Measurements from ENCODE around the gene STX10.
A peak's percentile ranks its signal among the peaks of the same experiment; 100 is the strongest.
"Not testable (repeated sequence)": the region's sequence is repeated elsewhere in the genome, so short reads cannot be mapped to it uniquely, and the experiment has no call there.

STX10 gene, protein sequence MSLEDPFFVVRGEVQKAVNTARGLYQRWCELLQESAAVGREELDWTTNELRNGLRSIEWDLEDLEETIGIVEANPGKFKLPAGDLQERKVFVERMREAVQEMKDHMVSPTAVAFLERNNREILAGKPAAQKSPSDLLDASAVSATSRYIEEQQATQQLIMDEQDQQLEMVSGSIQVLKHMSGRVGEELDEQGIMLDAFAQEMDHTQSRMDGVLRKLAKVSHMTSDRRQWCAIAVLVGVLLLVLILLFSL

DNA sequence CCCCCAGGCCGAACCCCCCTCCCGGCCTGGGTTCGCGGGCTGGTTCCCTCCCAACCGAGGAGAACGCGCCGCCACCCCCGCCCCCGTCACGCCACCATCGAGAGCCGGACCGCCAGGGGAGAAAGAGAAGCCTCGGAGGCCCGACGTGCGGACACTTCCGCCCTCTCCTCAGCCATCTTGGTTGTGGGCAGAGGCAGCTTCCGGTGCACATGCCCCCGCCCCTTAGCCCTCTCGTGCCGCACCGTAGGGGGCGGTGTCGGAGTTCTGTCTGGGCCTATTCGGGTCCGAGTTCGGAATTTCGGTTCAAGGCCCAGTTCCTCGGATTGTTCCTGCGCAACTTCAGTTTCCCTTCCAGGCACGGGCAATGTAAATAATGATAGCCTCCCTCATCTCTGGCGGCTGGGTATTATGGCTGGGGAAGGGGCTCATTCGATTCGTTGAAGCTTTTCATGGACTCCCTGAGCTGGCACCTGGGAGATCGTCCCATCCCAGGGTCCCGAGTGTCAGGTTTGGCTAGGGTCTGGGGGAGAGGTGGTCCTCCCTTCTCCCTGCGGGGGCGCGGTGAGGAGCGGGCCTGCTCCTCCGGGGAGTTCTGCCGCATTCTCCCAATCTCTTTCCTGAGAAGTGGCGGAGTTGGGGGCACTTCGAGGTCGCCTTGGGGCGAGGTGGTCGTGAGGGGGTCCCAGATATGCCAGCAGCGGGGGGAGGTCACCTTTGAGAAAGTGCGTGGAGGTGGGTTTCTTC lies at the start of gene STX10, which contains the start of gene IER2:
STX10 (minus strand) TSS at position 189 of the 744 bp plus-strand sequence. CDS start 202 bp downstream, outside the sequence.
IER2 (plus strand) TSS at position 225 of the 744 bp plus-strand sequence. CDS start 2,776 bp downstream, outside the sequence.
- peak; percentile 72 to 98 (median 94) for DNase-seq

DNA sequence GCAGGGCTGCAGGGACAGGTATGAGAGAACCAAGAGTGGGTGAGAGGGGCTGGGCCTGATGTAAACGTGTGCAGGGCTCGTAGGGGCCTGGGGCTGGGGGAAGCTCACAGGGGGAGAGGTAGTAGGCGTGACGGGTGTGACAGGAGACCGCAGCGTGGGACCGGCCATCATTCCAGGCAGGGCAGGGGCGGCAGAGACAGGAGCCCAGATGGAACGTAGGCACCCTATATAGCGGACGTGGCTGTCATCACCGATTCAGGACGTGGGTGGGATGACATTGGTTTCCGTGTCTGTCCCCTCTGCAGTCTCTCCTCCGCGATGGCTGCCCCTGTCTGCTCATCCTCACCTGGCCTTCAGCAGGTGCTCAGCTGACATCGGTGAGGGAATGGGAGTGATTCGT lies 48.5 kb upstream of the STX10 start:
- DNase-seq = no peak

GRCh38 chr19:13195678-13196077 lies 45.5 kb upstream of the STX10 start:
- no peak for DNase-seq

GRCh38 chr19:13190781-13191540 lies 40.8 kb upstream of the STX10 start:
- DNase-seq = no peak

- no peak for DNase-seq
These were observed 39.4 kb upstream of the STX10 start for GRCh38 chr19:13189600-13189999.

- no peak for DNase-seq
These were observed 37.2 kb upstream of the STX10 start for GRCh38 chr19:13187419-13187818.

- DNase-seq = not testable (repeated sequence)
These were observed 36.5 kb upstream of the STX10 start for GRCh38 chr19:13186688-13187087.

DNA sequence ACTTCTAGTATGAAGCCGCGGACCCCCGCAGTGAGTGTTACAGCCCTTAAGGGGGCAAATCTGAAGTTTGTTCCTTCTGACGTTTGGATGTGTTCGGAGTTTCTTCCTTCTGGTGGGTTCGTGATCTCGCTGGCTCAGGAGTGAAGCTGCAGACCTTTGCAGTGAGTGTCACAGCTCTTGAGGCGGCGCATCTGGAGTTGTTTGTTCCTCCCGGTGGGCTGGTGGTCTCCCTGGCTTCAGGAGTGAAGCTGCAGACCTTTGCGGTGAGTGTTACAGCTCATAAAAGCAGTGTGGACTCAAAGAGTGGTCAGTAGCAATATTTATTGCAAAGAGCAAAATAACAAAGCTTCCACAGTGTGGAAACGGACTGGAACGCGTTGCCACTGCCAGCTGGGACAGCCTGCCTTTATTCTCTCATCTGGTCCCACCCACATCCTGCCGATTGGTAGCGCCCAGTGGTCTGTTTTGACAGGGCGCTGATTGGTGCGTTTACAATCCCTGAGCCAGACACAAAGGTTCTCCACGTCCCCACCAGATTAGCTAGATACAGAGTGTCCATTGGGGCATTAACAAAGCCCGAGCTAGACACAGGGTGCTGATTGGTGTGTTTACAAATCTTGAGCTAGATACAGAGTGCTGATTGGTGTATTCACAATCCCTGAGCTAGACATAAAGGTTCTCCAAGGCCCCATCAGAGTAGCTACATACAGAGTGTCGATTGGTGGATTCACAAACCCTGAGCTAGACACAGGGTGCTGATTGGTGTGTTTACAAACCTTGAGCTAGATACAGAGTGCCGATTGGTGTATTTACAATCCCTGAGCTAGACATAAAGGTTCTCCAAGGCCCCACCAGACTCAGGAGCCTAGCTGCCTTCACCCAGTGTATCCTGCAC lies 35.8 kb upstream of the STX10 start:
- DNase-seq = peak in 10 of 56 donors; percentile 1 to 26 (median 8)

- not testable (repeated sequence) for DNase-seq
These were observed 34.8 kb upstream of the STX10 start for GRCh38 chr19:13184926-13185325.

- DNase-seq = peak in 38 of 56 donors; percentile 2 to 71 (median 28)
These were observed 31.7 kb upstream of the STX10 start for GRCh38 chr19:13181747-13182388.

DNA sequence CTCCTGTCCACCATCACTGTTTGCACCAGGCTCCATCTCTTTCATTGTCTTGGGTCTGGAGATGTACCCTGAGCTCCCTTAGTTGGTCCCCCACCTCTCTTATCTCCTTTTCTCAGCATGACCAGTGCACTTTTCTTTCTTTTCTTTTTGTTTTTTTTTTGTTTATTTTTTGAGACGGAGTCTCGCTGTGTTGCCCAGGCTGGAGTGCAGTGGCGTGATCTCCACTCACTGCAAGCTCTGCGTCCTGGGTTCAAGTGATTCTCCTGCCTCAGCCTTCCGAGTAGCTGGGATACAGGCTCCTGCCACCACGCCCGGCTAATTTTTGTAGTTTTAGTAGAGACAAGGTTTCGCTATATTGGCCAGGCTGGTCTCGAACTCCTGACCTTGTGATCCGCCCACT lies 28.1 kb upstream of the STX10 start:
- not testable (repeated sequence) for DNase-seq

DNA sequence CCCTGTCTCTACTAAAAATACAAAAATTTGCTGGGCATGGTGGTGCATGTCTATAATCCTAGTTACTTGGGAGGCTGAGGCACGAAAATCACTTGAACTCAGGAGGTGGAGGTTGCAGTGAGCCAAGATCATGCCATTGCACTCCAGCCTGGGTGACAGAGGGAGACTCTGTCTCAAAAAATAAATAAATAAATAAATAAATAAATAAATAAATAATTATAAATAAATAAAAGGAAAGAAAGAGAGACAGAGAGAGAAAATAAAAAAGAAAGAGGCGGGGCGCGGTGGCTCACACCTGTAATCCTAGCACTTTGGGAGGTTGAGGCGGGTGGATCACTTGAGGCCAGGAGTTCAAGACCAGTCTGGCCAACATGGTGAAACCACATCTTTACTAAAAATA lies 27.4 kb upstream of the STX10 start:
- not testable (repeated sequence) for DNase-seq

DNA sequence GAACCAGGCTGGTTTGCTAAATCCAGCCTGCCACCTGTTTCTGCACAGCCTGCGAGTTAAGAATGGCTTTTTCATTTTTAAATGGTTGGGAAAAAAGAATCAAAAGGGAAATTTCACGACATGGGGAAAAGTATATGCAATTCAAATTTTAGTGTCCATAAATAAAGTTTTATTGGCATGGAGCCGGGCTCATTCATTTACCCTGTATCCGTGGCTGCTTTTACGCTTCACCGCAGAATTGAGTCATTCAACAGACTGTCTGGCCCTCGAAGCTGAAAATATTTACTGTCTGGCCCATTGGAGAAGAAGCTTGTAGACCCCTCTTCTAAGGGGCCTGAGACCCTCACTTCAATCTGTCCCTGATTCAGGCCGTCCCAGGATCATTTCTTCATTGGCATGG lies 26.2 kb upstream of the STX10 start:
- no peak for DNase-seq

DNA sequence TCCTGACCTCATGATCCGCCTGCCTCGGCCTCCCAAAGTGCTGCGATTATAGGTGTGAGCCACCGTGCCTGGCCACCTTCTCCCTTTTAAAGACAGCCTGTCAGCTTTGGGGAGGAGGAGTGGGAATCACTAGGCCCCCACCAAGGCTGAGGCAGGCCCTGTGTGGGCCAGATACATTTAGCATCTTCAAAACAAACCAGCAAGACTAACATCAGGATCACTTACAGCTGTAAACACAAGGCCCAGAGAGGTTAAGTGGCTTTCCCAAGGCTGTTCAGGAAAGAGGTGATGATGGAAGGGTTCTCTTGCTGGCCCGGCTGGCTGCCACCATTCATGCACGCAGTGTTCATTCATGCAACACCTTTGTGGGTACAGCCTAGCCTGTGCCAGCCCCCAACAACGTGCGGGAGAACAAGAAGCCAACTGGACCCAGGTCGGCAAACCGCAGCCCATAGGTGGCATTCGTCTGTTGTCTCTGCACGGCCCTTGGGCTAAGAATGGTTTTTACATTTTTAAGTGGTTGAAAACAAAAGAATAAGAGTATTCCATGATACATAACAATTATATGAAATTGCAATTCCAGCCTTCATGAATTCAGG lies 23.1 kb upstream of the STX10 start:
- no peak for DNase-seq

DNA sequence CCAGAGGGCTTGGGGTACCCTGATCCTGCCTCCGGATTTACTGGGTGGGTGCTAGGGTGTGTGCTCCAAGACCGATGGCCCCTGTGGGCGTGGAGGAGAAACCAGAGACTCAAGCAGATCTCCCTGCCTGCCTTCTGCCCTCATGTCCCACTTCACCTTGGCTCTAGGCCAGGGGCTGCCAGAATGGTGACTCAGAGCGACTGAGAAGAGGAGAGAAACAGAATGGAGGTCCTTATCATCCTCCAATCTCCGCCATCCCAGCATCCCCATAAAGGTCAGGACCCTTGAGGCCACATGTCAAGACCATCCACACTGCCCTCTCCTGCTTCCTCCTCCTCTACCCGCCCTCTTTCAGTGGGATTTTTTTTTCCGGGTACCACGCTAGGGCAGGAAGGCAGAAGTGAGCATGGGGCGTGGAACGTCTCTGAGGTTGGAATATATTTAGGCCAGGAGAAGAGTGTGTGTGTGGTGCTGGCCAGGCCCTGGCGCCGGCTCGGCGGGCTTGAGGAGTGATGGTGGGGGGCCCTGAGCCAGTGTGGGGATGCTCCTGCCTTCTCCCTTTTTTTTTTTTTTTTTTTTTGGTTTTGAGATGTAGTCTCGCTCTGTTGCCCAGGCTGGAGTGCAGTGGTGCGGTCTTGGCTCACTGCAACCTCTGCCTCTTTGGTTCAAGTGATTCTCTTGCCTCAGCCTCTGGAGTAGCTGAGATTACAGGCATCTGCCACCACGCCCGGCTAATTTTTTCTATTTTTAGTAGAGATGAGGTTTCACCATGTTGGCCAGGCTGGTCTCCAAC lies 22.4 kb upstream of the STX10 start:
- DNase-seq = peak in 12 of 56 donors; percentile 2 to 46 (median 8)

DNA sequence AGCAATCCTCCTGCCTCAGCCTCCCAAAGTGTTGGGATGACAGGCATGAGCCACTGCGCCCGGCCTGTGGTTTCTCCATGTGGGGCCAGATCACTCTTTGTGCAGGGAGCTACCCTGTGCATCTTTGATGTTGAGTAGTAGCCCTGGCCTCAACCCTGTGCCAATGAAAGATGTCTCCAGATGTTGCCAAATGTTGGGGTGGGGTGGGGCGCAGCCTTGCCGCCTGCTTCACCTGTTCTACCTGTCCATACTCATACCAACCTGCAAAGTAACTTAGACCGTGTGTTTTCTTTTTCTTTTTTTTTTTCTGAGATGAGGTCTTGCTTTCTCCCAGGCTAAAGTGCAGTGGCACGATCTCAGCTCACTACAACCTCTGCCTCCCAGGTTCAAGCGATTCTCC lies 21.0 kb upstream of the STX10 start:
- no peak for DNase-seq

- DNase-seq = no peak
These were observed 19.6 kb upstream of the STX10 start for GRCh38 chr19:13169769-13170168.

DNA sequence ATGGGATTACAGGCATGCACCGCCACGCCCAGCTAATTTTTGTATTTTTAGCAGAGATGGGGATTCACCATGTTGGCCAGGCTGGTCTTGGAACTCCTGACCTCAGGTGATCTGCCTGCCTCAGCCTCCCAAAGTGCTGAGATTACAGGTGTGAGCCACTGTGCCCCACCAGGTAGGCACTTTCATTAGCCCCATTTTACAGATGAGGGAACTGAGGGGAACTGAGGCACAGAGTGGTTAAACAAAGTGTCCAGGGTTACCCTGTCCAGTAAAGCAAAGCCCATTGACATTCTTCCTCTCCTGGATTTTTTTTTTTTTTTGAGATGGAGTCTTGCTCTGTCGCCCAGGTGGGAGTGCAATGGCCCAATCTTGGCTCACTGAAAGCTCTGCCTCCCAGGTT lies 16.0 kb upstream of the STX10 start:
- not testable (repeated sequence) for DNase-seq
